ENCODE results near the gene CAMTA1.
"Not testable (repeated sequence)": the region's sequence is repeated elsewhere in the genome, so short reads cannot be mapped to it uniquely, and the experiment has no call there.

Gene CAMTA1

DNA sequence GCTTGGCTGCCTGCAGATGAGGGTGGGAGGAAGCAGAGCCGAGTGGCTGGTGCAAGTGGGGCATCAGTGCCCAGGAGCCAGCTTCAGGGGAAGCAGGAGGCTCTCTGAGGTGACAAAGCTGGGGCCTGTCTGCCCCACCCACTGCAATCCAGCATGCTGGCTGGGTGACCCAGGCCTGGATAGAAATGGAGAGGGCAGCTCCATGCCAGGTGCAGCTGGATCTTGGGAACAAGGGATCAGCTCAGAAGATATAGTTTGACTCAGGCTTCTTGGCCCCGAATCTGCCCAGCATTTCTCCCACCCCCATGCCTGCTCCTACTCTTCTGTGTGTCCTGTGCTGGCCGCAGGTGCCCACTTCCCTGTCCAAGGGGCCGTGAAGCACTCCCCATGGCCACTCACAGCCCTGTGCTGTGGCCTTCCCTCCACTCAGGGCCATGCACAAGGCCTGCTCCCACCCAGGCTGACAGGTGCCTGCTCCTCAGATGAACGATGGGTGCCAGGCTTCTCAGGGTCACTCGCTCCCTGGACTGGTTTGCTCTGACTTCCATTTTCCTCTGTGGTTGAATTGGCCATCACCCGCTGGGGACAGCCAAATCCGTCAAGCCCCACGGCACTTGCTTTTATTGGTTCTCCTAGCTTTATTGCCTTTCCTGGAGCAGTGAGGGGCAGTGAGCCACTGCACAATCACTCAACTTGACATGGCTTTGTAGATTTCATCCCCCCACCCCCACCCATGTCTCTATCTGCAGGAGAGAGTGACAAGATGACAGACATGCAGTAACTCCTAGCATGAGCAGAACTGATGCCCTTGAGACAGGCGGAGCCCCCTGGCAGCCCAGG, 811.1 kb downstream of the CAMTA1 start:
- H3K4me3 ChIP-seq (ENCODE audit: control insufficient read depth, low read depth, low read length), result no peak overlapping the region
- DNase-seq (ENCODE audit: low read depth), result no peak
- TF ChIP-seq CTCF (conservative IDR thresholded peaks at IDR 0.05; ENCODE audit: control insufficient read depth, insufficient read depth, low read depth, low read length), result no peak

DNA sequence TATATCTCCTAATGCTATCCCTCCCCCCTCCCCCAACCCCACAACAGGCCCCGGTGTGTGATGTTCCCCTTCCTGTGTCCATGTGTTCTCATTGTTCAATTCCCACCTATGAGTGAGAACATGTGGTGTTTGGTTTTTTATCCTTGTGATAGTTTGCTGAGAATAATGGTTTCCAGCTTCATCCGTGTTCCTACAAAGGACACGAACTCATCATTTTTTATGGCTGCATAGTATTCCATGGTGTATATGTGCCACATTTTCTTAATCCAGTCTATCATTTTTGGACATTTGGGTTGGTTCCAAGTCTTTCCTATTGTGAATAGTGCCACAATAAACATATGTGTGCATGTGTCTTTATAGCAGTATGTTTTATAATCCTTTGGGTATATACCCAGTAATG, 812.8 kb downstream of the CAMTA1 start:
- DNase-seq (ENCODE audit: low read depth); H3K4me3 ChIP-seq (ENCODE audit: control insufficient read depth, low read depth, low read length): not testable (repeated sequence)

GRCh38 chr1:7604906-7605305, 819.7 kb downstream of the CAMTA1 start:
- not testable (repeated sequence) for H3K4me3 ChIP-seq (ENCODE audit: control insufficient read depth, low read depth, low read length); DNase-seq (ENCODE audit: low read depth)

- no peak for DNase-seq (ENCODE audit: low read depth)
- H3K4me3 ChIP-seq (ENCODE audit: control insufficient read depth, low read depth, low read length), result no peak overlapping the region
- TF ChIP-seq CTCF (conservative IDR thresholded peaks at IDR 0.05; ENCODE audit: control insufficient read depth, insufficient read depth, low read depth, low read length), result no peak
These were observed 820.8 kb downstream of the CAMTA1 start for GRCh38 chr1:7606096-7606495.

GRCh38 chr1:7607097-7607496, 821.8 kb downstream of the CAMTA1 start:
- H3K4me3 ChIP-seq (ENCODE audit: control insufficient read depth, low read depth, low read length), result no peak overlapping the region
- no peak for DNase-seq (ENCODE audit: low read depth)
- TF ChIP-seq CTCF (conservative IDR thresholded peaks at IDR 0.05; ENCODE audit: control insufficient read depth, insufficient read depth, low read depth, low read length), result no peak

GRCh38 chr1:7608628-7609305, 823.5 kb downstream of the CAMTA1 start:
- DNase-seq (ENCODE audit: low read depth), result no peak
- no peak overlapping the region for H3K4me3 ChIP-seq (ENCODE audit: control insufficient read depth, low read depth, low read length)
- TF ChIP-seq CTCF (conservative IDR thresholded peaks at IDR 0.05; ENCODE audit: control insufficient read depth, insufficient read depth, low read depth, low read length), result no peak

DNA sequence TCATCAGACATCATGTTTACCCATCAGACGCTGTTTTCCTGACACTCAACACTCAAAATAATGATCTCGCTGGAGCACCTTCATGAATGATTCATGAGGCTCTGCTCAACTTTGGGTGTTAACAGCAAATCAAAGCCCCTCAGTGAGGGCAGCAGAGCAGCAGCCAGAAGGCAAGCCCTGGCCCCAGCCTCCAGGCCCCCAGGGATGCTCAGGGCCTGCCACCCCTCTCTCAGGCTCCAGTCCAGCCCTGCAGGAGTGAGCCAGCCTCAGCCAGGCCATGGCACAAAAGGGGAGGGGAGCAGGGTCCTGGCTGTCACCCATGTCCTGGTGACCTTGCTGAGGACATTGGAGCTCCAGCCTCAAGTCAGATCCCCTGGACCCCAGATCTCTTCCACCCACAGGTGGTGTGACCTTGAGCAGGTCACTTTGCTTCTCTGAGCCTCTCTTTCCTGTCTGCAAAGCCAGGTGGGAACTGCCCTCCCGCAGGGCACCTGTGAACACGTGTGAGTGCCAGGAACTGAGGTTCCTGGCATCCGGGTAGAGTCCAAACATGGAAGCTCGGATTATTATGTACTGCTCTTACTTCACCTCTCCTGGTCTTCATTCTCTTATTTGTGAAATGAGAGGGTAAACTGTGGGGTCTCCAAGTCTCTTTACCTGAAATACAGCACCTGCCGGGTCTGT, 824.2 kb downstream of the CAMTA1 start:
- DNase-seq (ENCODE audit: low read depth), result no peak

More for the DNA sequence above, 824.2 kb downstream of the CAMTA1 start:
- no peak overlapping the region for H3K4me3 ChIP-seq (ENCODE audit: control insufficient read depth, low read depth, low read length)
- no peak for TF ChIP-seq CTCF (conservative IDR thresholded peaks at IDR 0.05; ENCODE audit: control insufficient read depth, insufficient read depth, low read depth, low read length)

Data from fibroblast of mammary gland (primary cell).